Muscle layer of colon (tissue), 2 donors: ENCODE results near the gene GUK1.
A peak's percentile ranks its signal among the peaks of the same experiment; 100 is the strongest.

Experiments used
- H3K27ac ChIP-seq: one replicate; pipeline ENCODE4 v1.7.0; 2013; ENCODE audit warnings: low read depth, mild to moderate bottlenecking, low read length, moderate library complexity
- H3K27me3 ChIP-seq, 2 donors: one replicate each; pipeline ENCODE4 v1.7.0; 2013; ENCODE audit warnings: low read length in 2 of 2, mild to moderate bottlenecking in 2 of 2; ENCODE audit not compliant: insufficient read depth in 2 of 2, control insufficient read depth in 1 of 2
- H3K36me3 ChIP-seq: one replicate; pipeline ENCODE4 v1.7.0; 2013; ENCODE audit warnings: mild to moderate bottlenecking, low read length; ENCODE audit not compliant: insufficient read depth
- H3K4me1 ChIP-seq: one replicate; pipeline ENCODE4 v1.7.0; 2013; ENCODE audit warnings: mild to moderate bottlenecking, low read length; ENCODE audit not compliant: insufficient read depth
- H3K4me3 ChIP-seq, 2 donors: one replicate each; pipeline ENCODE4 v1.7.0; 2013; ENCODE audit warnings: low read length in 2 of 2, low read depth in 1 of 2, mild to moderate bottlenecking in 1 of 2, moderate library complexity in 1 of 2
- H3K9ac ChIP-seq: one replicate; pipeline ENCODE4 v1.7.0; 2013; ENCODE audit warnings: low read length
- H3K9me3 ChIP-seq: one replicate; pipeline ENCODE4 v1.7.0; 2013; ENCODE audit warnings: mild to moderate bottlenecking, low read length
- donor health status: abdominal sarcoma.
- donor health status: Adenocarcinoma of cecum.

Gene GUK1

GRCh38 chr1:228147768-228148167 lies 7.7 kb downstream of the GUK1 start:
- Histone ChIP-seq H3K27me3 (no peaks in the 10 kb centered on the region), H3K9me3 (no peaks in the 10 kb centered on the region), H3K9ac (no peak overlapping the region), H3K4me3 (no peak overlapping the region), H3K27ac (no peak overlapping the region), H3K4me1 (peaks cover 55% of the 10 kb centered on the region), H3K36me3 (peaks cover 12% of the 10 kb centered on the region)

GRCh38 chr1:228148196-228148861 lies 8.2 kb downstream of the GUK1 start:
- peaks cover 12% of the 10 kb centered on the region for H3K36me3 ChIP-seq
- H3K9me3 ChIP-seq = no peaks in the 10 kb centered on the region
- peaks cover 53% of the 10 kb centered on the region for H3K4me1 ChIP-seq
- no peaks in the 10 kb centered on the region for H3K27me3 ChIP-seq
- no peak overlapping the region for H3K9ac ChIP-seq
- no peak overlapping the region for H3K4me3 ChIP-seq
- peak overlapping the region; percentile 98 for H3K27ac ChIP-seq

- H3K27ac ChIP-seq = peak overlapping the region; percentile 98
- H3K9ac ChIP-seq = no peak overlapping the region
- no peaks in the 10 kb centered on the region for H3K27me3 ChIP-seq
- H3K36me3 ChIP-seq = peaks cover 13% of the 10 kb centered on the region
- H3K9me3 ChIP-seq = no peaks in the 10 kb centered on the region
- peaks cover 53% of the 10 kb centered on the region for H3K4me1 ChIP-seq
- peak overlapping the region in 1 of 2 donors; percentile 74 for H3K4me3 ChIP-seq
These were observed 8.9 kb downstream of the GUK1 start for GRCh38 chr1:228148935-228149405.

- Histone ChIP-seq H3K9ac (peak within 1 kb of the TSS; percentile 82), H3K4me1 (peaks cover 49% of the 10 kb centered on the region), H3K27ac (peak within 1 kb of the TSS; percentile 98), H3K36me3 (peaks cover 19% of the 10 kb centered on the region), H3K4me3 (peak within 1 kb of the TSS; percentile 34 to 74), H3K9me3 (no peaks in the 10 kb centered on the region), H3K27me3 (no peaks in the 10 kb centered on the region)
These were observed 9.5 kb downstream of the GUK1 start, which contains the start of gene GJC2 for GRCh38 chr1:228149406-228150119. GJC2 (plus strand) TSS chr1:228149930; CDS start chr1:228157759, 7,829 bp downstream.

GRCh38 chr1:228150120-228150460 lies 10.0 kb downstream of the GUK1 start:
- peak overlapping the region; percentile 98 for H3K27ac ChIP-seq
- H3K9me3 ChIP-seq = no peaks in the 10 kb centered on the region
- no peaks in the 10 kb centered on the region for H3K27me3 ChIP-seq
- H3K4me3 ChIP-seq = peak overlapping the region; percentile 34 to 74
- peak overlapping the region; percentile 82 for H3K9ac ChIP-seq
- H3K4me1 ChIP-seq = peaks cover 47% of the 10 kb centered on the region
- H3K36me3 ChIP-seq = peaks cover 22% of the 10 kb centered on the region

GRCh38 chr1:228150461-228151179 lies 10.5 kb downstream of the GUK1 start:
- H3K36me3 ChIP-seq = peaks cover 22% of the 10 kb centered on the region
- H3K9ac ChIP-seq = peak overlapping the region; percentile 82
- no peaks in the 10 kb centered on the region for H3K9me3 ChIP-seq
- H3K4me3 ChIP-seq = peak overlapping the region; percentile 34 to 74
- peaks cover 47% of the 10 kb centered on the region for H3K4me1 ChIP-seq
- H3K27ac ChIP-seq = peak overlapping the region; percentile 98
- no peaks in the 10 kb centered on the region for H3K27me3 ChIP-seq

GRCh38 chr1:228151180-228151925 lies 11.3 kb downstream of the GUK1 start:
- no peaks in the 10 kb centered on the region for H3K9me3 ChIP-seq
- H3K4me3 ChIP-seq = peak overlapping the region; percentile 34 to 74
- peaks cover 16% of the 10 kb centered on the region for H3K36me3 ChIP-seq
- H3K27me3 ChIP-seq = no peaks in the 10 kb centered on the region
- peaks cover 47% of the 10 kb centered on the region for H3K4me1 ChIP-seq
- peak overlapping the region; percentile 82 for H3K9ac ChIP-seq
- peak overlapping the region; percentile 98 for H3K27ac ChIP-seq

- Histone ChIP-seq H3K9ac (no peak overlapping the region), H3K27me3 (no peaks in the 10 kb centered on the region), H3K4me1 (peaks cover 47% of the 10 kb centered on the region), H3K36me3 (peaks cover 16% of the 10 kb centered on the region), H3K9me3 (no peaks in the 10 kb centered on the region), H3K4me3 (no peak overlapping the region), H3K27ac (no peak overlapping the region)
These were observed 12.2 kb downstream of the GUK1 start for GRCh38 chr1:228152097-228152917.

GRCh38 chr1:228152918-228153258 lies 12.8 kb downstream of the GUK1 start:
- H3K4me3 ChIP-seq = no peak overlapping the region
- H3K27me3 ChIP-seq = no peaks in the 10 kb centered on the region
- no peak overlapping the region for H3K9ac ChIP-seq
- peaks cover 11% of the 10 kb centered on the region for H3K36me3 ChIP-seq
- no peaks in the 10 kb centered on the region for H3K9me3 ChIP-seq
- peaks cover 47% of the 10 kb centered on the region for H3K4me1 ChIP-seq
- no peak overlapping the region for H3K27ac ChIP-seq

- no peak overlapping the region for H3K9ac ChIP-seq
- peaks cover 35% of the 10 kb centered on the region for H3K4me1 ChIP-seq
- peaks cover 11% of the 10 kb centered on the region for H3K36me3 ChIP-seq
- H3K27me3 ChIP-seq = no peaks in the 10 kb centered on the region
- no peak overlapping the region for H3K4me3 ChIP-seq
- no peak overlapping the region for H3K27ac ChIP-seq
- no peaks in the 10 kb centered on the region for H3K9me3 ChIP-seq
These were observed 14.1 kb downstream of the GUK1 start for GRCh38 chr1:228154021-228154669.
